ENCODE results near the gene NEK3. TPM values are rescaled to one million over a fixed set of nuclear protein-coding genes. Genes with fewer than 3 reads are reported as not detected.
"Not testable (repeated sequence)": the region's sequence is repeated elsewhere in the genome, so short reads cannot be mapped to it uniquely, and the experiment has no call there.

The NEK3 gene
- total RNA-seq, 1 donor from 2014 or later = 16.5 TPM

GRCh38 chr13:52165411-52165810 lies 6.0 kb upstream of the NEK3 start:
- Histone ChIP-seq H3K4me3 (no peak overlapping the region), H3K9me3 (no peaks in the 10 kb centered on the region), H3K36me3 (peaks cover 0 to 26% of the 10 kb centered on the region in 2 donors), H3K4me1 (no peaks in the 10 kb centered on the region), H3K27me3 (no peaks in the 10 kb centered on the region), H3K27ac (no peak overlapping the region)
- DNase-seq (ENCODE audit: extremely low spot score in 2 of 2) = no peak
- intact Hi-C loops (cut with DNase I) = no loop called here
- TF ChIP-seq POLR2A (IDR thresholded peaks at IDR 0.05) (no peak), POLR2AphosphoS5 (IDR thresholded peaks at IDR 0.05; ENCODE audit: insufficient read depth in 1 of 2, low read depth in 1 of 2) (no peak), CTCF (IDR thresholded peaks at IDR 0.05) (no peak)

GRCh38 chr13:52164989-52165388 lies 5.6 kb upstream of the NEK3 start:
- H3K4me1 ChIP-seq = no peaks in the 10 kb centered on the region
- peaks cover 0 to 21% of the 10 kb centered on the region in 2 donors for H3K36me3 ChIP-seq
- TF ChIP-seq CTCF (IDR thresholded peaks at IDR 0.05) = no peak
- TF ChIP-seq POLR2AphosphoS5 (IDR thresholded peaks at IDR 0.05; ENCODE audit: insufficient read depth in 1 of 2, low read depth in 1 of 2) = no peak
- no peak for TF ChIP-seq POLR2A (IDR thresholded peaks at IDR 0.05)
- DNase-seq (ENCODE audit: extremely low spot score in 2 of 2) = no peak
- no peaks in the 10 kb centered on the region for H3K27me3 ChIP-seq
- H3K9me3 ChIP-seq = no peaks in the 10 kb centered on the region
- intact Hi-C loops (cut with DNase I) = no loop called here
- no peak overlapping the region for H3K27ac ChIP-seq
- no peak overlapping the region for H3K4me3 ChIP-seq

GRCh38 chr13:52163878-52164277 lies 4.5 kb upstream of the NEK3 start:
- H3K27me3 ChIP-seq; H3K27ac ChIP-seq; H3K4me3 ChIP-seq; DNase-seq (ENCODE audit: extremely low spot score in 2 of 2); H3K4me1 ChIP-seq; H3K9me3 ChIP-seq; intact Hi-C loops (cut with DNase I): not testable (repeated sequence)
- H3K36me3 ChIP-seq = peaks cover 0 to 13% of the 10 kb centered on the region in 2 donors

- no peak for DNase-seq (ENCODE audit: extremely low spot score in 2 of 2)
- H3K4me1 ChIP-seq = peaks cover 10% of the 10 kb centered on the region
- H3K27me3 ChIP-seq = no peaks in the 10 kb centered on the region
- TF ChIP-seq POLR2AphosphoS5 (IDR thresholded peaks at IDR 0.05; ENCODE audit: insufficient read depth in 1 of 2, low read depth in 1 of 2) (peak in 1 of 2 donors; percentile 19), CTCF (IDR thresholded peaks at IDR 0.05) (no peak)
- intact Hi-C loops (cut with DNase I) = no loop called here
- no peak overlapping the region for H3K27ac ChIP-seq
- peaks cover 0 to 4% of the 10 kb centered on the region in 2 donors for H3K36me3 ChIP-seq
- H3K4me3 ChIP-seq = no peak overlapping the region
- no peaks in the 10 kb centered on the region for H3K9me3 ChIP-seq
These were observed 3.1 kb upstream of the NEK3 start for GRCh38 chr13:52162279-52163101.

GRCh38 chr13:52161181-52161646 lies 1.8 kb upstream of the NEK3 start:
- Histone ChIP-seq H3K4me1 (peaks cover 16% of the 10 kb centered on the region), H3K4me3 (no peak overlapping the region), H3K27ac (no peak overlapping the region), H3K9me3 (no peaks in the 10 kb centered on the region), H3K27me3 (no peaks in the 10 kb centered on the region), H3K36me3 (peaks cover 0 to 4% of the 10 kb centered on the region in 2 donors)
- TF ChIP-seq CTCF (IDR thresholded peaks at IDR 0.05) = no peak
- no peak for TF ChIP-seq POLR2A (IDR thresholded peaks at IDR 0.05)
- no peak for TF ChIP-seq POLR2AphosphoS5 (IDR thresholded peaks at IDR 0.05; ENCODE audit: insufficient read depth in 1 of 2, low read depth in 1 of 2)
- intact Hi-C loops (cut with DNase I) = no loop called here
- no peak for DNase-seq (ENCODE audit: extremely low spot score in 2 of 2)

Measured in vagina (tissue), 2 donors.